Endothelial cell (in vitro differentiated cells): ENCODE data around the gene WDR36. TPM values are rescaled to one million over a fixed set of nuclear protein-coding genes. Genes with fewer than 3 reads are reported as not detected.

ENCODE experiments used
- DNase-seq: peaks from one replicate; pipeline ENCODE4 v3.0.0; 2021; ENCODE audit warnings: low spot score
- H3K27ac Mint-ChIP-seq: one replicate; pipeline ENCODE4 v1.8.0; 2021; ENCODE audit warnings: mixed read lengths, inconsistent platforms; ENCODE audit not compliant: unreplicated experiment
- H3K27me3 Mint-ChIP-seq: one replicate; pipeline ENCODE4 v1.8.0; 2021; ENCODE audit warnings: mild to moderate bottlenecking, moderate library complexity, mixed read lengths, inconsistent platforms; ENCODE audit not compliant: unreplicated experiment
- H3K36me3 Mint-ChIP-seq: one replicate; pipeline ENCODE4 v1.8.0; 2021; ENCODE audit warnings: mild to moderate bottlenecking, low read depth, mixed read lengths, inconsistent platforms; ENCODE audit not compliant: unreplicated experiment
- H3K4me1 Mint-ChIP-seq: one replicate; pipeline ENCODE4 v1.8.0; 2021; ENCODE audit warnings: mild to moderate bottlenecking, mixed read lengths, inconsistent platforms; ENCODE audit not compliant: unreplicated experiment
- H3K4me3 Mint-ChIP-seq: one replicate; pipeline ENCODE4 v1.8.0; 2021; ENCODE audit warnings: mild to moderate bottlenecking, mixed read lengths, inconsistent platforms; ENCODE audit not compliant: unreplicated experiment
- H3K9me3 Mint-ChIP-seq: one replicate; pipeline ENCODE4 v1.8.0; 2021; ENCODE audit warnings: mixed read lengths, inconsistent platforms; ENCODE audit not compliant: unreplicated experiment
- total RNA-seq: library from RNA; stranded (reverse); fragmentation: NEBNext Ultra II Directional; extraction: Animal tissue kit (Norgen Biotek cat#: 25700); gene quantifications from one replicate; pipeline ENCODE4 v1.2.1, GENCODE V29; 2021; ENCODE audit not compliant: unreplicated experiment
- TF ChIP-seq, protein P1 (sequence below): fragments of 200-600 bp; sonication (generic); IDR thresholded peaks from one replicate; pipeline ENCODE4 v1.5.0; 2021; ENCODE audit warnings: antibody characterized with exemption; ENCODE audit not compliant: unreplicated experiment

WDR36 gene
- total RNA-seq, 1 donor from 2014 or later = 25.2 TPM

DNA sequence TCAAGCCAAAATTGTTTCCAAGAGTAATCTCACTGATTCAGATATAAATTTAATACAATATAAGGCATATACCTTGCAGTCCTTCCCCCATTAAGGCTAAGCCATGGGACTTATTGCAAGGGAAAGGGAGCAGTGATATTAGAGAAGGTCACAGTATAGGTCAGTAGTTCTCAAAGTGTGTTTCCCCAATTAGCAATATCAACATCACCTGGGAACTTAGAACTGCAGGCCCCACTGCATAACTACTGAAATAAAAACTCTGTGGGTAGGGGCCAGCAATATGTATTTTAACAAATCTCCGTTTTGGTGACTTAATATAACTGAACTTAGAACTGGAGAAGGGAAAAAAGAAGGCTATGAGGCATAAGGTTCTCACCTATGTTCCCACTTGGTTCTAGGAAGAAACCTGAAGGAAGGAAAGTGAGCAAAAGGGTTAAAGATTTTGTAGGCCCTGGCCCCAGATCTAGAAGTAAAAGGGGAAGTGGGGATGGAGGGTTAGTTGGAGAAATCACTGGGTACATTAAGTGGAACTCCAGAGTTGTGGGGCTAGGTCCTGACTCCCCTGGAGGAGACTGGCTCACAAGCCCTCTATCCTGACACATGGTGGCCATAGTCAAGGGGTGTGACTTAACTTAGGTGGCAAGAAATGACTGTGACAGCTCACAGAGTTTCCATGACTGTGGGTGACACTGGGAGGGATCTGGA, 40.7 kb downstream of the WDR36 start:
- TF ChIP-seq, protein P1, sequence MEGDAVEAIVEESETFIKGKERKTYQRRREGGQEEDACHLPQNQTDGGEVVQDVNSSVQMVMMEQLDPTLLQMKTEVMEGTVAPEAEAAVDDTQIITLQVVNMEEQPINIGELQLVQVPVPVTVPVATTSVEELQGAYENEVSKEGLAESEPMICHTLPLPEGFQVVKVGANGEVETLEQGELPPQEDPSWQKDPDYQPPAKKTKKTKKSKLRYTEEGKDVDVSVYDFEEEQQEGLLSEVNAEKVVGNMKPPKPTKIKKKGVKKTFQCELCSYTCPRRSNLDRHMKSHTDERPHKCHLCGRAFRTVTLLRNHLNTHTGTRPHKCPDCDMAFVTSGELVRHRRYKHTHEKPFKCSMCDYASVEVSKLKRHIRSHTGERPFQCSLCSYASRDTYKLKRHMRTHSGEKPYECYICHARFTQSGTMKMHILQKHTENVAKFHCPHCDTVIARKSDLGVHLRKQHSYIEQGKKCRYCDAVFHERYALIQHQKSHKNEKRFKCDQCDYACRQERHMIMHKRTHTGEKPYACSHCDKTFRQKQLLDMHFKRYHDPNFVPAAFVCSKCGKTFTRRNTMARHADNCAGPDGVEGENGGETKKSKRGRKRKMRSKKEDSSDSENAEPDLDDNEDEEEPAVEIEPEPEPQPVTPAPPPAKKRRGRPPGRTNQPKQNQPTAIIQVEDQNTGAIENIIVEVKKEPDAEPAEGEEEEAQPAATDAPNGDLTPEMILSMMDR = no peak
- no peak overlapping the region for H3K4me3 Mint-ChIP-seq
- H3K27me3 Mint-ChIP-seq = peaks cover 6% of the 10 kb centered on the region
- H3K4me1 Mint-ChIP-seq = peaks cover 67% of the 10 kb centered on the region
- no peak for DNase-seq
- H3K27ac Mint-ChIP-seq = peak overlapping the region; percentile 59
- no peaks in the 10 kb centered on the region for H3K9me3 Mint-ChIP-seq
- H3K36me3 Mint-ChIP-seq = no peaks in the 10 kb centered on the region

DNA sequence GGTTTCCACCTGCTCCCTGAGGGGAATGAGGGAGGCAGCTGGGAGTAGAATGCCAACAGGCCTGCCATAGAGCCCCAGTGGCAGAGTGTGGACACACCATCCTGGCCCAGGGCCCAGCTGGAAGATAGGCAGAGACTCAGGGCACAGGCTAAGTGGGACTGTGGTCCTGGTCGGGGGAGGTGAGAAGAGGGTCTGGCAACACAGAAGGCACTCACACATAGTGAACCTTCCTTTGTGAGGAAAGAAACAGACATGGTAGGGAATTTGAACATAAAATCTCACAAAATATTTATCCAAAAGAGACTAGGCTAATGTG, 41.2 kb downstream of the WDR36 start:
- no peaks in the 10 kb centered on the region for H3K9me3 Mint-ChIP-seq
- TF ChIP-seq, protein P1 = no peak
- H3K27ac Mint-ChIP-seq = no peak overlapping the region
- H3K36me3 Mint-ChIP-seq = no peaks in the 10 kb centered on the region
- DNase-seq = no peak
- peaks cover 69% of the 10 kb centered on the region for H3K4me1 Mint-ChIP-seq
- H3K4me3 Mint-ChIP-seq = no peak overlapping the region
- peaks cover 6% of the 10 kb centered on the region for H3K27me3 Mint-ChIP-seq

DNA sequence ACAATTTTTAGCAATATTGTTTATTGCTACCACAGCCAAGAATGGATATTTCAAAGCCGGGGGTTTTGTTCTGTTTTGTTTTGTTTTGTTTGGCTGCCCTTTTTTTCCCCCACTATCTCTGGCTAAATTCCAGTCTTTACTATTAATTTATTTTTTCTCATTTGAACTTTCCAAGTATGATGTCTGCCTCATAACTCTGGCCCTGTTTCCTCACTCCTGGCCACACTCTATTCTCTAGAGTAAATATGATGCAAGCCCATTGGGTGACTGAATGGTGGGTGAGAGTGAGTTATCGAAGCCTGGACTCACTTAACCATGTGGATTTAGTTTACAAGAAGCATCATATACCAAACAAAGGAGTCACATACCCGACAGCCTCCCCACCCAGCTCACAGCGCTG, 41.9 kb downstream of the WDR36 start:
- H3K4me3 Mint-ChIP-seq = no peak overlapping the region
- DNase-seq = no peak
- no peaks in the 10 kb centered on the region for H3K9me3 Mint-ChIP-seq
- no peaks in the 10 kb centered on the region for H3K36me3 Mint-ChIP-seq
- TF ChIP-seq, protein P1 = no peak
- H3K4me1 Mint-ChIP-seq = peaks cover 65% of the 10 kb centered on the region
- H3K27ac Mint-ChIP-seq = no peak overlapping the region
- peaks cover 6% of the 10 kb centered on the region for H3K27me3 Mint-ChIP-seq

DNA sequence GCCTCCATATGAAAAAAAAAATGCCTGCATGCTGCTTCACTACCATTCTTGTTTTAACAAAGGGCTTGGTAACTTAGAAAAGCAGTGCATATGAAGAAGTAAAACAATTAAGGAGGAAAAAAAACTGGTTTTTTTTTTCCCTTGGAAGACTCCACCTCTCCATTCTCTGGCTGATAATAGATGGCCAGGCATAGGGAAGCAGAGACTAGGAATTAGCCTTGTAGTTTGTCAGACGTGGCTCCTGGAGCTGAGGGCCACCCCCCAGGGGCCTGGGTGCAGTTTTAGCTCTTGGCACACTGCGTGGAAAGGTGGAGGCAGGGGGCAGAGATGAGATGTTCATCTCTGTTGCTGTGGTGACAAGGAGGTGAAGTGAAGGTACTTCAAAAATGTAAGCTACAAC, 42.7 kb downstream of the WDR36 start:
- TF ChIP-seq, protein P1 = no peak
- Mint-ChIP-seq H3K27me3 (peaks cover 6% of the 10 kb centered on the region), H3K27ac (no peak overlapping the region), H3K9me3 (no peaks in the 10 kb centered on the region), H3K4me1 (peaks cover 60% of the 10 kb centered on the region), H3K4me3 (no peak overlapping the region), H3K36me3 (no peaks in the 10 kb centered on the region)
- no peak for DNase-seq

DNA sequence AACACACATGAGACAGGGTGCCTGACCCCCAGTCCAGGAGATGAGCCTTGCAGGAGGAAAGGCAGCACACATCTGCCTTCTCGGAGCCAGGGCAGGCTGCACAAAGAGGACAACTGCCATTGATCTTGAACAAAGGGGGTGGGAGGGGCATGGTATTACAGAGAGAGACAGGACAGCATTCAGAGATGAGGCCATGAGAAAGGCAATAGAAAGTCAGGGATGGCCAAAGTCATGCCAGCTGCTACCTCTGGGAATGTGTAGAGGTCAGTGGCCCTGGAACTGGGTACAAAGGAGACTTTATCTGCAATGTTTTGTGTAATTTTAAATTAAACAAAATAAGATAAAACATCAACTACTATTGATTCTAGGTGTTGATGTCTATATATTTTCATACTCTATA, 43.2 kb downstream of the WDR36 start:
- Mint-ChIP-seq H3K4me3 (no peak overlapping the region), H3K4me1 (peaks cover 56% of the 10 kb centered on the region), H3K27ac (peak overlapping the region; percentile 42), H3K36me3 (no peaks in the 10 kb centered on the region), H3K9me3 (no peaks in the 10 kb centered on the region), H3K27me3 (peaks cover 4% of the 10 kb centered on the region)
- TF ChIP-seq, protein P1 = no peak
- no peak for DNase-seq
